GM12878 (cell line): ENCODE data around the gene SRC. TPM values are rescaled to one million over a fixed set of nuclear protein-coding genes. Genes with fewer than 3 reads are reported as not detected.

ENCODE experiments used
- ATAC-seq: fragments of 200-7000 bp; cut with Tn5 transposase; 3 replicates; pipeline ENCODE4 v1.9.1; 2020; ENCODE audit warnings: mild to moderate bottlenecking, moderate library complexity
- BruUV-seq: library from RNA; stranded (reverse); fragments of 400-500 nt; replicated peaks from 2 replicates; lab custom pipeline; 2021; lab: Mats Ljungman, UMichigan
- CTCF ChIA-PET: fragments of 300-600 bp; sonication (Branson Sonifier 250); formaldehyde crosslinking; extraction: SDS; loops from one replicate; lab custom pipeline; 2021; ENCODE audit warnings: inconsistent platforms; lab: Yijun Ruan, JAX
- POLR2A ChIA-PET: fragments of 350-600 bp; formaldehyde crosslinking; extraction: SDS; loops from one replicate; lab custom pipeline; 2021; ENCODE audit warnings: inconsistent platforms; lab: Charles Lee
- RAD21 ChIA-PET: fragments of 300-600 bp; sonication (Branson Sonifier 250); formaldehyde crosslinking; loops from one replicate; lab custom pipeline; 2023; ENCODE audit warnings: antibody characterized with exemption; ENCODE audit not compliant: unreplicated experiment; lab: Charles Lee
- SMC1A ChIA-PET: fragments of 300-600 bp; sonication (Branson Sonifier 250); formaldehyde crosslinking; loops from one replicate; lab custom pipeline; 2023; ENCODE audit not compliant: unreplicated experiment, uncharacterized antibody; lab: Charles Lee
- DNase-seq: peaks from one replicate; pipeline ENCODE4 v3.0.0-alpha.2; 2011; ENCODE audit warnings: low read depth, low spot score
- FAIRE-seq: peaks from 3 replicates; lab custom pipeline; 2011; peaks lifted over from hg19 to GRCh38; lab: Jason Lieb, UNC
- H2AFZ ChIP-seq: 2 replicates; pipeline ENCODE4 v1.6.0; 2011; ENCODE audit warnings: low read depth, low read length, control low read depth; ENCODE audit not compliant: control insufficient read depth
- H3K27ac ChIP-seq: 2 replicates; pipeline ENCODE4 v1.5.1; 2011; ENCODE audit warnings: control low read depth; ENCODE audit not compliant: control insufficient read depth, insufficient read depth
- H3K27me3 ChIP-seq, 2 experiments: replicated peaks in 1 of 2; 2 replicates each; pipeline versions ENCODE4 v1.6.0 to v1.6.1; 2011; ENCODE audit warnings: low read length in 1 of 2; ENCODE audit not compliant: control insufficient read depth in 2 of 2, insufficient read depth in 2 of 2
- H3K36me3 ChIP-seq, 2 experiments: 2 replicates each; pipeline ENCODE4 v1.5.1; 2011; ENCODE audit warnings: low read length in 1 of 2; ENCODE audit not compliant: control insufficient read depth in 2 of 2, insufficient read depth in 2 of 2
- H3K4me1 ChIP-seq: 2 replicates; pipeline ENCODE4 v1.6.1; 2011; ENCODE audit warnings: mild to moderate bottlenecking, low read length, moderate library complexity, mixed read lengths; ENCODE audit not compliant: control insufficient read depth, insufficient read depth
- H3K4me2 ChIP-seq: 2 replicates; pipeline ENCODE4 v1.6.0; 2011; ENCODE audit warnings: control low read depth; ENCODE audit not compliant: control insufficient read depth, insufficient read depth
- H3K4me3 ChIP-seq: fragments of 200-600 bp; sonication (generic); 2 replicates; pipeline ENCODE4 v1.5.1; 2016
- H3K79me2 ChIP-seq: 2 replicates; pipeline ENCODE4 v1.6.0; 2011; ENCODE audit warnings: low read length; ENCODE audit not compliant: control insufficient read depth, insufficient read depth
- H3K9ac ChIP-seq: 2 replicates; pipeline ENCODE4 v1.8.0; 2011; ENCODE audit warnings: low read length, control low read depth, mixed read lengths; ENCODE audit not compliant: control insufficient read depth, insufficient read depth
- H3K9me3 ChIP-seq: replicated peaks from 3 replicates; pipeline ENCODE4 v1.5.1; 2011; ENCODE audit warnings: mild to moderate bottlenecking, low read length; ENCODE audit not compliant: control insufficient read depth, insufficient read depth
- H4K20me1 ChIP-seq: 2 replicates; pipeline ENCODE4 v1.6.0; 2011; ENCODE audit not compliant: control insufficient read depth, insufficient read depth
- CHD2 ChIP-seq: IDR thresholded peaks from 2 replicates; pipeline ENCODE4 v1.6.1; 2011; ENCODE audit warnings: low read depth, low read length, improper control_type of control experiment, borderline replicate concordance
- CREM ChIP-seq: IDR thresholded peaks from 2 replicates; pipeline ENCODE4 v1.6.1; 2014; ENCODE audit warnings: antibody characterized with exemption, low read depth
- ESRRA ChIP-seq: IDR thresholded peaks from 2 replicates; pipeline ENCODE4 v1.6.1; 2012; ENCODE audit warnings: mild to moderate bottlenecking, low read length, improper control_type of control experiment
- FOXK2 ChIP-seq: fragments of 450-650 bp; IDR thresholded peaks from 2 replicates; pipeline ENCODE4 v1.6.1; 2017; ENCODE audit warnings: mild to moderate bottlenecking, moderate library complexity
- NFIC ChIP-seq: IDR thresholded peaks from 2 replicates; pipeline ENCODE4 v1.6.1; 2012; ENCODE audit warnings: low read depth, mild to moderate bottlenecking, inconsistent platforms, low read length, moderate library complexity
- NR2C2 ChIP-seq: IDR thresholded peaks from 2 replicates; pipeline ENCODE4 v1.6.1; 2011; ENCODE audit warnings: borderline replicate concordance, low read depth; ENCODE audit not compliant: control insufficient read depth, insufficient read length
- RBBP5 ChIP-seq: fragments of 200-600 bp; sonication (generic); conservative IDR thresholded peaks from 2 replicates; pipeline ENCODE4 v1.6.1; 2016
- RUNX3 ChIP-seq: IDR thresholded peaks from 2 replicates; pipeline ENCODE4 v1.6.1; 2012; ENCODE audit warnings: low read length, inconsistent platforms
- ZNF24 ChIP-seq: fragments of 450-650 bp; IDR thresholded peaks from 2 replicates; pipeline ENCODE4 v1.6.1; 2017; ENCODE audit warnings: antibody characterized with exemption, mild to moderate bottlenecking
- WGBS: methylation state at CpG from one replicate; pipeline ENCODE4 v1.1.6; 2016; ENCODE audit warnings: low lambda C conversion rate; ENCODE audit not compliant: insufficient replicate concordance, insufficient coverage; ENCODE audit errors: missing lambda C conversion rate; 5-methylcytosine and 5-hydroxymethylcytosine counted together
- in situ Hi-C: fragments of 300-500 bp; cut with MboI; formaldehyde crosslinking; loops from 9 replicates; pipeline ENCODE4 v1.14.3; 2018; ENCODE audit warnings: mixed read lengths
- intact Hi-C: fragments of 100-400 bp; cut with micrococcal nuclease; formaldehyde crosslinking; loops from one replicate; pipeline ENCODE4 v1.14.2; 2022; ENCODE audit not compliant: unreplicated experiment
- polyA plus RNA-seq, 11 experiments: library from polyadenylated mRNA; depleted of rRNA in 4 of 11; unstranded in 6 of 11; stranded (reverse) in 5 of 11; fragments of >200 nt; fragmentation: Nextera tagmentation in 4 of 11; fragmentation: Illumina TruSeq in 1 of 11; extraction: Ambion mirVana in 4 of 11; extraction: Trizol in 1 of 11; gene quantifications; 1 replicate in 1 of 11; 2 replicates in 10 of 11; pipeline versions ENCODE4 v1.2.1 to v1.2.3, GENCODE V29; 2011 to 2016; ENCODE audit warnings: inconsistent platforms in 2 of 11, missing spikeins in 2 of 11, low read depth in 1 of 11
- total RNA-seq, 4 experiments: library from RNA; depleted of rRNA in 3 of 4; stranded (reverse); fragments of >200 nt in 3 of 4; fragmentation: Illumina TruSeq in 1 of 4; extraction: Trizol in 1 of 4; gene quantifications; 2 replicates each; pipeline versions ENCODE4 v1.2.1 to v1.2.3, GENCODE V29; 2013 to 2021
- TF ChIP-seq, protein P1 (sequence below): fragments of 450-650 bp; IDR thresholded peaks from 2 replicates; pipeline ENCODE4 v1.6.1; 2016; ENCODE audit warnings: mild to moderate bottlenecking, moderate library complexity, borderline replicate concordance
- TF ChIP-seq, protein P2 (sequence below), 3 experiments: IDR thresholded peaks in 2 of 3; conservative IDR thresholded peaks in 1 of 3; 2 replicates each; pipeline ENCODE4 v1.5.1; 2011; ENCODE audit warnings: low read depth in 3 of 3, low read length in 3 of 3, mild to moderate bottlenecking in 3 of 3, control low read depth in 2 of 3, moderate library complexity in 2 of 3, inconsistent platforms in 1 of 3, mixed read lengths in 1 of 3; ENCODE audit not compliant: control insufficient read depth in 2 of 3, insufficient read depth in 1 of 3; ENCODE audit errors: extremely low read depth in 1 of 3
- TF ChIP-seq, protein P3 (sequence below): IDR thresholded peaks from 2 replicates; pipeline ENCODE4 v1.6.1; 2011; ENCODE audit warnings: low read depth, low read length, improper control_type of control experiment, borderline replicate concordance
- TF ChIP-seq, protein P4 (sequence below): fragments of 450-650 bp; IDR thresholded peaks from 2 replicates; pipeline ENCODE4 v1.6.1; 2018; ENCODE audit warnings: mild to moderate bottlenecking, low read depth, moderate library complexity; ENCODE audit not compliant: partially characterized antibody
- TF ChIP-seq, protein P5 (sequence below): IDR thresholded peaks from 2 replicates; pipeline ENCODE4 v1.6.1; 2012; ENCODE audit warnings: low read depth, low read length, improper control_type of control experiment

The SRC gene
- total and polyA plus RNA-seq, 10 of the 15 experiments (the other 5 are each of a cell fraction or from before 2014, with no cell fraction given), result 0.60 to 71.3 (median 27.2) TPM

DNA sequence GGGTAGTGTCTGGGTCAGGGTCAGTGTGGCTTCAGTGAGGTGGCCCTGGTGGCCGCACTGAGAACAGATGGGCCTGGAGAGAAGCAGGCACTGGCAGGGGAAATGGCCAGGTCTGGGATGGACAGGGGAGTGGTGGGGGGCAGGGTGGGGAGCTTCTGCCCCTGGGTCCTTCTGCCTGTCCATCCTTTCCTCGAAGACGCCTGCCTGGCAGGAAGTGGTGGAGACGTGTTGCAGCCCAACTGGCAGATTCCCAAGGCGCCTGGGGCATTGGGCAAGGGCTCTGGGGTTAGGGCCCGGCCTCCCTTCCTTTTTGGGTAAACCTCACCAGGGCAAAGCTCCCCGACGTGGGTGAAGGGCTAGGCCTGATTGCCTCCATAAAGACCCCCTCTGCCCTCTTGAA, 10.4 kb downstream of the SRC start:
- peak overlapping the region; percentile 67 for H3K4me2 ChIP-seq
- in situ Hi-C loops (no loop called here), intact Hi-C loops (no loop called here)
- peak overlapping the region; percentile 59 for H3K27ac ChIP-seq
- peaks cover 93% of the 10 kb centered on the region for H3K79me2 ChIP-seq
- no peaks in the 10 kb centered on the region for H3K9me3 ChIP-seq
- H3K4me1 ChIP-seq, result peaks cover 29% of the 10 kb centered on the region
- peak overlapping the region; percentile 41; the same call in 1 of the 2 replicates for H3K4me3 ChIP-seq
- DNase-seq (no peak), ATAC-seq (peak; percentile 15), FAIRE-seq (no peak)
- 0 out of 2 replicates have a peak, but pooled peaks cover 3% of the 10 kb centered on the region for H4K20me1 ChIP-seq
- ChIA-PET POLR2A (interaction anchor here (1.1 to 2.3 kb wide), 4 partner anchors 8 to 20 kb away, joined by 4 to 8 read pairs (median 7); partner anchors contain the start of gene SRC), RAD21 (interaction anchor here (1.1 to 1.8 kb wide), 4 partner anchors 8 to 26 kb away, joined by 4 to 8 read pairs (median 5); no protein-coding TSS in a partner anchor), CTCF (no interaction called here), SMC1A (interaction anchor here (0.7 to 1.9 kb wide), 8 partner anchors 8 to 172 kb away, joined by 3 to 10 read pairs (median 4); no protein-coding TSS in a partner anchor)
- no peaks in the 10 kb centered on the region for H3K27me3 ChIP-seq
- H2AFZ ChIP-seq, result no peak overlapping the region
- peaks cover 15 to 36% of the 10 kb centered on the region in 2 experiments; a peak in 3 of 4 replicates for H3K36me3 ChIP-seq
- 63% methylated on average over 8 of the region's 8 CpGs for WGBS
- BruUV-seq, result no TSS peak
- peak overlapping the region; percentile 52 for H3K9ac ChIP-seq
- TF ChIP-seq CHD2 (no peak), NFIC (no peak), ESRRA (no peak), FOXK2 (no peak), ZNF24 (no peak), RBBP5 (no peak), RUNX3 (no peak), CREM (no peak), NR2C2 (no peak)
- TF ChIP-seq, protein P1, sequence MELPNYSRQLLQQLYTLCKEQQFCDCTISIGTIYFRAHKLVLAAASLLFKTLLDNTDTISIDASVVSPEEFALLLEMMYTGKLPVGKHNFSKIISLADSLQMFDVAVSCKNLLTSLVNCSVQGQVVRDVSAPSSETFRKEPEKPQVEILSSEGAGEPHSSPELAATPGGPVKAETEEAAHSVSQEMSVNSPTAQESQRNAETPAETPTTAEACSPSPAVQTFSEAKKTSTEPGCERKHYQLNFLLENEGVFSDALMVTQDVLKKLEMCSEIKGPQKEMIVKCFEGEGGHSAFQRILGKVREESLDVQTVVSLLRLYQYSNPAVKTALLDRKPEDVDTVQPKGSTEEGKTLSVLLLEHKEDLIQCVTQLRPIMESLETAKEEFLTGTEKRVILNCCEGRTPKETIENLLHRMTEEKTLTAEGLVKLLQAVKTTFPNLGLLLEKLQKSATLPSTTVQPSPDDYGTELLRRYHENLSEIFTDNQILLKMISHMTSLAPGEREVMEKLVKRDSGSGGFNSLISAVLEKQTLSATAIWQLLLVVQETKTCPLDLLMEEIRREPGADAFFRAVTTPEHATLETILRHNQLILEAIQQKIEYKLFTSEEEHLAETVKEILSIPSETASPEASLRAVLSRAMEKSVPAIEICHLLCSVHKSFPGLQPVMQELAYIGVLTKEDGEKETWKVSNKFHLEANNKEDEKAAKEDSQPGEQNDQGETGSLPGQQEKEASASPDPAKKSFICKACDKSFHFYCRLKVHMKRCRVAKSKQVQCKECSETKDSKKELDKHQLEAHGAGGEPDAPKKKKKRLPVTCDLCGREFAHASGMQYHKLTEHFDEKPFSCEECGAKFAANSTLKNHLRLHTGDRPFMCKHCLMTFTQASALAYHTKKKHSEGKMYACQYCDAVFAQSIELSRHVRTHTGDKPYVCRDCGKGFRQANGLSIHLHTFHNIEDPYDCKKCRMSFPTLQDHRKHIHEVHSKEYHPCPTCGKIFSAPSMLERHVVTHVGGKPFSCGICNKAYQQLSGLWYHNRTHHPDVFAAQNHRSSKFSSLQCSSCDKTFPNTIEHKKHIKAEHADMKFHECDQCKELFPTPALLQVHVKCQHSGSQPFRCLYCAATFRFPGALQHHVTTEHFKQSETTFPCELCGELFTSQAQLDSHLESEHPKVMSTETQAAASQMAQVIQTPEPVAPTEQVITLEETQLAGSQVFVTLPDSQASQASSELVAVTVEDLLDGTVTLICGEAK, result no peak
- TF ChIP-seq, protein P2, sequence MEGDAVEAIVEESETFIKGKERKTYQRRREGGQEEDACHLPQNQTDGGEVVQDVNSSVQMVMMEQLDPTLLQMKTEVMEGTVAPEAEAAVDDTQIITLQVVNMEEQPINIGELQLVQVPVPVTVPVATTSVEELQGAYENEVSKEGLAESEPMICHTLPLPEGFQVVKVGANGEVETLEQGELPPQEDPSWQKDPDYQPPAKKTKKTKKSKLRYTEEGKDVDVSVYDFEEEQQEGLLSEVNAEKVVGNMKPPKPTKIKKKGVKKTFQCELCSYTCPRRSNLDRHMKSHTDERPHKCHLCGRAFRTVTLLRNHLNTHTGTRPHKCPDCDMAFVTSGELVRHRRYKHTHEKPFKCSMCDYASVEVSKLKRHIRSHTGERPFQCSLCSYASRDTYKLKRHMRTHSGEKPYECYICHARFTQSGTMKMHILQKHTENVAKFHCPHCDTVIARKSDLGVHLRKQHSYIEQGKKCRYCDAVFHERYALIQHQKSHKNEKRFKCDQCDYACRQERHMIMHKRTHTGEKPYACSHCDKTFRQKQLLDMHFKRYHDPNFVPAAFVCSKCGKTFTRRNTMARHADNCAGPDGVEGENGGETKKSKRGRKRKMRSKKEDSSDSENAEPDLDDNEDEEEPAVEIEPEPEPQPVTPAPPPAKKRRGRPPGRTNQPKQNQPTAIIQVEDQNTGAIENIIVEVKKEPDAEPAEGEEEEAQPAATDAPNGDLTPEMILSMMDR (IDR thresholded peaks at IDR 0.05 in 2 of 3, conservative IDR thresholded peaks at IDR 0.05 in 1 of 3; ENCODE audit: control insufficient read depth in 2 of 3, extremely low read depth in 1 of 3, insufficient read depth in 1 of 3, low read depth in 3 of 3, low read length in 3 of 3), result no peak
- TF ChIP-seq, protein P3, sequence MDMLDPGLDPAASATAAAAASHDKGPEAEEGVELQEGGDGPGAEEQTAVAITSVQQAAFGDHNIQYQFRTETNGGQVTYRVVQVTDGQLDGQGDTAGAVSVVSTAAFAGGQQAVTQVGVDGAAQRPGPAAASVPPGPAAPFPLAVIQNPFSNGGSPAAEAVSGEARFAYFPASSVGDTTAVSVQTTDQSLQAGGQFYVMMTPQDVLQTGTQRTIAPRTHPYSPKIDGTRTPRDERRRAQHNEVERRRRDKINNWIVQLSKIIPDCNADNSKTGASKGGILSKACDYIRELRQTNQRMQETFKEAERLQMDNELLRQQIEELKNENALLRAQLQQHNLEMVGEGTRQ, result no peak
- TF ChIP-seq, protein P4, sequence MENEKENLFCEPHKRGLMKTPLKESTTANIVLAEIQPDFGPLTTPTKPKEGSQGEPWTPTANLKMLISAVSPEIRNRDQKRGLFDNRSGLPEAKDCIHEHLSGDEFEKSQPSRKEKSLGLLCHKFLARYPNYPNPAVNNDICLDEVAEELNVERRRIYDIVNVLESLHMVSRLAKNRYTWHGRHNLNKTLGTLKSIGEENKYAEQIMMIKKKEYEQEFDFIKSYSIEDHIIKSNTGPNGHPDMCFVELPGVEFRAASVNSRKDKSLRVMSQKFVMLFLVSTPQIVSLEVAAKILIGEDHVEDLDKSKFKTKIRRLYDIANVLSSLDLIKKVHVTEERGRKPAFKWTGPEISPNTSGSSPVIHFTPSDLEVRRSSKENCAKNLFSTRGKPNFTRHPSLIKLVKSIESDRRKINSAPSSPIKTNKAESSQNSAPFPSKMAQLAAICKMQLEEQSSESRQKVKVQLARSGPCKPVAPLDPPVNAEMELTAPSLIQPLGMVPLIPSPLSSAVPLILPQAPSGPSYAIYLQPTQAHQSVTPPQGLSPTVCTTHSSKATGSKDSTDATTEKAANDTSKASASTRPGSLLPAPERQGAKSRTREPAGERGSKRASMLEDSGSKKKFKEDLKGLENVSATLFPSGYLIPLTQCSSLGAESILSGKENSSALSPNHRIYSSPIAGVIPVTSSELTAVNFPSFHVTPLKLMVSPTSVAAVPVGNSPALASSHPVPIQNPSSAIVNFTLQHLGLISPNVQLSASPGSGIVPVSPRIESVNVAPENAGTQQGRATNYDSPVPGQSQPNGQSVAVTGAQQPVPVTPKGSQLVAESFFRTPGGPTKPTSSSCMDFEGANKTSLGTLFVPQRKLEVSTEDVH, result no peak
- TF ChIP-seq, protein P5, sequence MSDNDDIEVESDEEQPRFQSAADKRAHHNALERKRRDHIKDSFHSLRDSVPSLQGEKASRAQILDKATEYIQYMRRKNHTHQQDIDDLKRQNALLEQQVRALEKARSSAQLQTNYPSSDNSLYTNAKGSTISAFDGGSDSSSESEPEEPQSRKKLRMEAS, result no peak
